ENCODE measurements around the gene TFB1M.
"Not testable (repeated sequence)": the region's sequence is repeated elsewhere in the genome, so short reads cannot be mapped to it uniquely, and the experiment has no call there.

TFB1M gene

GRCh38 chr6:155275808-155276480 lies 38.3 kb downstream of the TFB1M start:
- H3K4me2 ChIP-seq = no peak overlapping the region
- peaks cover 33 to 72% (median 49%) of the 10 kb centered on the region in 11 experiments for H3K36me3 ChIP-seq
- H3K27ac ChIP-seq = no peak overlapping the region
- H3K9me3 ChIP-seq (replicated peaks in 1 of 11) = no peaks in the 10 kb centered on the region
- no peak for TF ChIP-seq Cebpa-rat (IDR thresholded peaks at IDR 0.05)
- H3K27me3 ChIP-seq = no peaks in the 10 kb centered on the region
- H4K20me1 ChIP-seq = no peaks in the 10 kb centered on the region; a peak in 1 of 22 replicates
- H3K4me1 ChIP-seq = peaks cover 6 to 21% (median 14%) of the 10 kb centered on the region in 10 experiments
- no peak overlapping the region for H3K9ac ChIP-seq
- no peak overlapping the region for H3K4me3 ChIP-seq

- Histone ChIP-seq H3K9me3 (replicated peaks in 1 of 11) (no peaks in the 10 kb centered on the region), H3K36me3 (peaks cover 27 to 72% (median 48%) of the 10 kb centered on the region in 11 experiments), H4K20me1 (no peaks in the 10 kb centered on the region; a peak in 1 of 22 replicates), H3K27me3 (no peaks in the 10 kb centered on the region), H3K4me3 (no peak overlapping the region), H3K4me1 (peaks cover 6 to 21% (median 14%) of the 10 kb centered on the region in 10 experiments), H3K27ac (no peak overlapping the region), H3K9ac (no peak overlapping the region), H3K4me2 (no peak overlapping the region; a peak in 1 of 22 replicates)
- TF ChIP-seq Cebpa-rat (IDR thresholded peaks at IDR 0.05) = no peak
Observed at GRCh38 chr6:155274533-155274932, 39.8 kb downstream of the TFB1M start.

DNA sequence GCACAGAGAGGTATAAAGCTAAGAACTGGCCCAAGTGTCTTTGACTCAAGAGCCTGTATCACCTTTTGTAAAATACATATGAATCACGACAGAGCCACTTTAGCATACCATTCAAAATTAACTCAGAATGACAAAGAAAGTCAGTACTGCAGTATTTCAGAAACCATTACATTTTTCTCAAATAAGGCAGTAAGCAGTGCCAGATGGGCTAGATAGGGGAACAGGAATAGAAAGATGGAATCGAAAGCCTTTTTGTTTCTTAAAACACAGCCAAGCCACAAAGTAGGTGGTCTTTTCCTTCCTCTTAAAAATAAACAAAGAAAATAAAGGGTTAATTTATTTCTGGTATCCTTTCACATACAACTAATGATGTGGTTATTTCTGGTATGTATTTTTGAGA lies 40.2 kb downstream of the TFB1M start:
- H4K20me1 ChIP-seq = no peaks in the 10 kb centered on the region; a peak in 1 of 22 replicates
- H3K9me3 ChIP-seq (replicated peaks in 1 of 11) = no peaks in the 10 kb centered on the region
- H3K36me3 ChIP-seq = peaks cover 27 to 72% (median 49%) of the 10 kb centered on the region in 11 experiments
- no peak overlapping the region for H3K9ac ChIP-seq
- H3K4me3 ChIP-seq = no peak overlapping the region
- no peak overlapping the region for H3K27ac ChIP-seq
- no peak for TF ChIP-seq Cebpa-rat (IDR thresholded peaks at IDR 0.05)
- H3K4me2 ChIP-seq = peak overlapping the region in 3 of 11 experiments; percentile 54 to 62 (median 57); a peak in 7 of 22 replicates
- H3K4me1 ChIP-seq = peaks cover 6 to 21% (median 14%) of the 10 kb centered on the region in 10 experiments
- no peaks in the 10 kb centered on the region for H3K27me3 ChIP-seq

GRCh38 chr6:155273431-155273830 lies 40.9 kb downstream of the TFB1M start:
- H4K20me1 ChIP-seq = no peaks in the 10 kb centered on the region; a peak in 1 of 22 replicates
- peak overlapping the region in 5 of 11 experiments; percentile 4 to 47 (median 26); a peak in 7 of 22 replicates for H3K27ac ChIP-seq
- H3K9ac ChIP-seq = no peak overlapping the region
- H3K36me3 ChIP-seq = peaks cover 23 to 66% (median 42%) of the 10 kb centered on the region in 11 experiments
- H3K4me1 ChIP-seq = peaks cover 6 to 21% (median 14%) of the 10 kb centered on the region in 10 experiments
- no peaks in the 10 kb centered on the region for H3K9me3 ChIP-seq (replicated peaks in 1 of 11)
- H3K4me2 ChIP-seq = peak overlapping the region; percentile 9 to 62 (median 52); a peak in 20 of 22 replicates
- no peak for TF ChIP-seq Cebpa-rat (IDR thresholded peaks at IDR 0.05)
- no peak overlapping the region for H3K4me3 ChIP-seq
- H3K27me3 ChIP-seq = no peaks in the 10 kb centered on the region

DNA sequence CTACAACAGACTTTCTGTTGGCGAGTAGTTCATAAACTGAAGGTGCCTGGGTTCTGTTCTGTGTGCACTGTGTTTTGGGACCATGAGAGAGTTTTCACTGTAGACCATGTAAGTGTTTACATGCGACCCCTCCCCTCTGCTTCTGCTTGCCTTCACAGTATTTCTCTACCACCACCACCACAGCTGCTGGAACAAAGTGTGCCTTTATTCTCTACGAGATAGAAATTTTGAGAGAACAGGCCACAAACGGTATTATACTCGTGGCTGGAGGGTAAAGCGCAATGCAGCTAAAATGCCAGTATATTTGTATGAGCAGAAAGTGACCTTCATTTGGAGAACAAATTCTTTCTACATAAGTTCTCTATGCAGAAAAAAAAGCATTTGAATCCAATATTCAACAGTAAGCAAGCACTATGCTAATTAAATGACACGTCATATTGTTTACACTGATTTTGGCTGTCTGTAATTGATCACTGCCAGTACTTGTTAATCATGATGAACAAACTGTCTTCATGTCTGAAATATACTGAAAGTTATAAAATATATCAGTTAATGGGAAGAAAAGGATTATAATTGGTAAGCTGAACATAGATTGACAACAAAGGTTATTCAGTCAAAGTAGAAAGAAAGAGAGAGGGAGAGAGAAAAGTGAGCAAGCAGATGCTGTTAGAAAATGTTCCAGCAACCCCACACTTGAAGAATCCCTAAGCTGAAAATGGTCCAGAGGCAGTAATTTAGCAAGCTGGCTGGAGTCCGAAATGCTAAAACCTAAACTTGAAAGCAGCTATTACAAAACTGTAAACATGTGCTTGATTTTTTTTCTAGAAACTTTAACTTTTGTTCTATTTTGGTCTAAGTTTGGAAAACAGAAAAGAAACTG lies 41.7 kb downstream of the TFB1M start:
- peaks cover 18 to 65% (median 38%) of the 10 kb centered on the region in 11 experiments; a peak in 21 of 22 replicates for H3K36me3 ChIP-seq
- H3K4me3 ChIP-seq = no peak overlapping the region
- H3K9ac ChIP-seq = no peak overlapping the region

DNA sequence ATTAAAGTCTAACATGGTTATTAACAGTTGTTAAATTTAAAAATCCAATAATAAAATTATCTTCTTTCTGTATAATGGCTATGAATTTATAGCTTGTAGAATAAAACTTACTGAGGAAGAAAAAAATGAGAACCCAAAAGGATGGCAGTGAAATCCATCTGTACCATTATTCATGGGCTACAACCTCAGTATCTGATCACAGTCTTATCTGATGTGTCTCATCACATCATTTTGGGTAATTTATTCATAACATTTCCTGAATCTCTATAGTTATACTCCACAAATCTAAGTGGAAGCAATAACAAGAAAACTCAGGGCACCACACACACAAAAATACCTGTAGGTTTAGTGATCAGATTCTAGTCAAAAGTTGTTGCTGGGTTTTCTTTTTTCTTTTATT lies 43.1 kb downstream of the TFB1M start:
- no peaks in the 10 kb centered on the region; a peak in 1 of 22 replicates for H4K20me1 ChIP-seq
- H3K4me2 ChIP-seq = no peak overlapping the region
- H3K4me1 ChIP-seq = peaks cover 6 to 21% (median 14%) of the 10 kb centered on the region in 10 experiments
- H3K9me3 ChIP-seq (replicated peaks in 1 of 11) = peaks cover 0 to 8% (median 0%) of the 10 kb centered on the region in 11 experiments; a peak in 2 of 22 replicates
- H3K4me3 ChIP-seq = no peak overlapping the region
- H3K27ac ChIP-seq = no peak overlapping the region
- no peaks in the 10 kb centered on the region for H3K27me3 ChIP-seq
- peaks cover 29 to 79% (median 48%) of the 10 kb centered on the region in 11 experiments for H3K36me3 ChIP-seq
- TF ChIP-seq Cebpa-rat (IDR thresholded peaks at IDR 0.05) = no peak
- no peak overlapping the region for H3K9ac ChIP-seq

More for the DNA sequence above, 41.7 kb downstream of the TFB1M start:
- no peaks in the 10 kb centered on the region for H3K9me3 ChIP-seq (replicated peaks in 1 of 11)
- peaks cover 6 to 21% (median 14%) of the 10 kb centered on the region in 10 experiments for H3K4me1 ChIP-seq
- H3K27ac ChIP-seq = peak overlapping the region in 4 of 11 experiments; percentile 4 to 47 (median 29); a peak in 5 of 22 replicates
- H4K20me1 ChIP-seq = no peaks in the 10 kb centered on the region; a peak in 1 of 22 replicates
- no peak for TF ChIP-seq Cebpa-rat (IDR thresholded peaks at IDR 0.05)
- peak overlapping the region in 6 of 11 experiments; percentile 47 to 62 (median 52); a peak in 10 of 22 replicates for H3K4me2 ChIP-seq
- H3K27me3 ChIP-seq = no peaks in the 10 kb centered on the region

GRCh38 chr6:155270561-155271091 lies 43.7 kb downstream of the TFB1M start:
- H3K9me3 ChIP-seq (replicated peaks in 1 of 11) = peaks cover 0 to 8% (median 0%) of the 10 kb centered on the region in 11 experiments; a peak in 2 of 22 replicates
- H3K4me2 ChIP-seq = no peak overlapping the region
- H3K36me3 ChIP-seq = peaks cover 28 to 78% (median 43%) of the 10 kb centered on the region in 11 experiments
- no peaks in the 10 kb centered on the region for H3K27me3 ChIP-seq
- peaks cover 6 to 21% (median 14%) of the 10 kb centered on the region in 10 experiments for H3K4me1 ChIP-seq
- H3K27ac ChIP-seq = no peak overlapping the region
- H3K9ac ChIP-seq = no peak overlapping the region
- H3K4me3 ChIP-seq = no peak overlapping the region
- H4K20me1 ChIP-seq = no peaks in the 10 kb centered on the region
- no peak for TF ChIP-seq Cebpa-rat (IDR thresholded peaks at IDR 0.05)

DNA sequence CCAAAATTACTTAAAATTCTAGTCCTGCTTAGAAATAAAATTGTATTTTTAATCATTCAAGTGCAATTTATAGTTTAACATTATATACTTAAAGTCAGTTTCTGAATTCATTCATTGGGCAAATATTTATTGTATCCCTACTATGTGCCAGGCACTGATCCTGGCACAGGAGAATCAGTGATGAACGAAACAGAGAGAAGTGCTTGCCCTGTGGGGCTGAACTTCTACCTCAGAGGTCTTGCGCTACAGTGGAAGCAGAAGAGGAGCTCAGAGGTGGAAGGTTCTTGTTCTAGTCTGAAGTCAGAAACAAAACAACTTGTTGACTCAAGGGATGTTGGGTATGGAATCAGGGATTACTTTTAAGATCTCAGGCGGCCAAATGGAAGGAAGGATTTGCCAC lies 44.5 kb downstream of the TFB1M start:
- Histone ChIP-seq H3K4me1 (peaks cover 6 to 21% (median 16%) of the 10 kb centered on the region in 10 experiments), H3K9me3 (replicated peaks in 1 of 11) (peaks cover 0 to 8% (median 0%) of the 10 kb centered on the region in 11 experiments; a peak in 2 of 22 replicates), H3K36me3 (peaks cover 28 to 76% (median 42%) of the 10 kb centered on the region in 11 experiments)

GRCh38 chr6:155268088-155268867 lies 46.0 kb downstream of the TFB1M start:
- not testable (repeated sequence) for H3K4me2 ChIP-seq; H3K27ac ChIP-seq; H3K4me3 ChIP-seq; H3K9ac ChIP-seq; H3K9me3 ChIP-seq (replicated peaks in 1 of 11); H3K4me1 ChIP-seq; H4K20me1 ChIP-seq; H3K27me3 ChIP-seq
- peaks cover 31 to 72% (median 50%) of the 10 kb centered on the region in 11 experiments for H3K36me3 ChIP-seq

More for the DNA sequence above, 44.5 kb downstream of the TFB1M start:
- TF ChIP-seq Cebpa-rat (IDR thresholded peaks at IDR 0.05) = no peak
- H4K20me1 ChIP-seq = no peaks in the 10 kb centered on the region
- H3K27me3 ChIP-seq = no peaks in the 10 kb centered on the region
- H3K27ac ChIP-seq = no peak overlapping the region
- H3K4me2 ChIP-seq = no peak overlapping the region
- no peak overlapping the region for H3K4me3 ChIP-seq
- H3K9ac ChIP-seq = no peak overlapping the region
